ENCODE results near the gene NEK8. TPM values are rescaled to one million over a fixed set of nuclear protein-coding genes. Genes with fewer than 3 reads are reported as not detected.

Gene NEK8
- total and polyA plus RNA-seq, 9 of the 15 experiments (the other 6 are each of a cell fraction or from before 2014, with no cell fraction given) = 0.98 to 16.6 (median 4.6) TPM

DNA sequence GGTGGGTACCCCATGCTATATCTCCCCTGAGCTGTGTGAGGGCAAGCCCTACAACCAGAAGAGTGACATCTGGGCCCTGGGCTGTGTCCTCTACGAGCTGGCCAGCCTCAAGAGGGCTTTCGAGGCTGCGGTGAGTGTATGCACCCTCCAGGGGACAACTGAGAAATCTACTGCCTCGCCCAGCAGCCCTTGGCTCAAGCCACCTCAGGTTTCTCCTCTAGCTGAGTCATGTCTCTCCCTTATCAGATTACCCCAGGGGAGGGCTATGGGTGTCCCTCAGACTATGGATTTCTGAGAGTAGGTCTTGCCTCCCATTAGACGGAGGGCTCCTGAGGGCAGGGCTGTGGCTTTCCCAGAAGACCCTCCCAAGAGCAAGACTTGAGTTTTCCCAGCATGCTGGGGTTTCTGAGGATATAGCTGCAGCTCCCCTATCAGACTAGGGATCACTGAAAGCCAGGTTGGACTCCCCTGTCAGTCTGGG lies 6.7 kb downstream of the NEK8 start (continued):
- TF ChIP-seq, protein P1, sequence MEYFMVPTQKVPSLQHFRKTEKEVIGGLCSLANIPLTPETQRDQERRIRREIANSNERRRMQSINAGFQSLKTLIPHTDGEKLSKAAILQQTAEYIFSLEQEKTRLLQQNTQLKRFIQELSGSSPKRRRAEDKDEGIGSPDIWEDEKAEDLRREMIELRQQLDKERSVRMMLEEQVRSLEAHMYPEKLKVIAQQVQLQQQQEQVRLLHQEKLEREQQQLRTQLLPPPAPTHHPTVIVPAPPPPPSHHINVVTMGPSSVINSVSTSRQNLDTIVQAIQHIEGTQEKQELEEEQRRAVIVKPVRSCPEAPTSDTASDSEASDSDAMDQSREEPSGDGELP (CRISPR knock-in tag; IDR thresholded peaks at IDR 0.05; ENCODE audit: borderline replicate concordance) = peak; percentile 58; the same call in 1 of the 2 replicates
- TF ChIP-seq, protein P2, sequence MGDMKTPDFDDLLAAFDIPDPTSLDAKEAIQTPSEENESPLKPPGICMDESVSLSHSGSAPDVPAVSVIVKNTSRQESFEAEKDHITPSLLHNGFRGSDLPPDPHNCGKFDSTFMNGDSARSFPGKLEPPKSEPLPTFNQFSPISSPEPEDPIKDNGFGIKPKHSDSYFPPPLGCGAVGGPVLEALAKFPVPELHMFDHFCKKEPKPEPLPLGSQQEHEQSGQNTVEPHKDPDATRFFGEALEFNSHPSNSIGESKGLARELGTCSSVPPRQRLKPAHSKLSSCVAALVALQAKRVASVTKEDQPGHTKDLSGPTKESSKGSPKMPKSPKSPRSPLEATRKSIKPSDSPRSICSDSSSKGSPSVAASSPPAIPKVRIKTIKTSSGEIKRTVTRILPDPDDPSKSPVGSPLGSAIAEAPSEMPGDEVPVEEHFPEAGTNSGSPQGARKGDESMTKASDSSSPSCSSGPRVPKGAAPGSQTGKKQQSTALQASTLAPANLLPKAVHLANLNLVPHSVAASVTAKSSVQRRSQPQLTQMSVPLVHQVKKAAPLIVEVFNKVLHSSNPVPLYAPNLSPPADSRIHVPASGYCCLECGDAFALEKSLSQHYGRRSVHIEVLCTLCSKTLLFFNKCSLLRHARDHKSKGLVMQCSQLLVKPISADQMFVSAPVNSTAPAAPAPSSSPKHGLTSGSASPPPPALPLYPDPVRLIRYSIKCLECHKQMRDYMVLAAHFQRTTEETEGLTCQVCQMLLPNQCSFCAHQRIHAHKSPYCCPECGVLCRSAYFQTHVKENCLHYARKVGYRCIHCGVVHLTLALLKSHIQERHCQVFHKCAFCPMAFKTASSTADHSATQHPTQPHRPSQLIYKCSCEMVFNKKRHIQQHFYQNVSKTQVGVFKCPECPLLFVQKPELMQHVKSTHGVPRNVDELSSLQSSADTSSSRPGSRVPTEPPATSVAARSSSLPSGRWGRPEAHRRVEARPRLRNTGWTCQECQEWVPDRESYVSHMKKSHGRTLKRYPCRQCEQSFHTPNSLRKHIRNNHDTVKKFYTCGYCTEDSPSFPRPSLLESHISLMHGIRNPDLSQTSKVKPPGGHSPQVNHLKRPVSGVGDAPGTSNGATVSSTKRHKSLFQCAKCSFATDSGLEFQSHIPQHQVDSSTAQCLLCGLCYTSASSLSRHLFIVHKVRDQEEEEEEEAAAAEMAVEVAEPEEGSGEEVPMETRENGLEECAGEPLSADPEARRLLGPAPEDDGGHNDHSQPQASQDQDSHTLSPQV (IDR thresholded peaks at IDR 0.05) = peak; percentile 88
- no peak for TF ChIP-seq CLOCK (CRISPR knock-in tag; IDR thresholded peaks at IDR 0.05; ENCODE audit: borderline replicate concordance)
- TF ChIP-seq CBFB (CRISPR knock-in tag; IDR thresholded peaks at IDR 0.05) = 0 out of 2 replicates have a peak, but pooled peaks have one; percentile 50
- TF ChIP-seq ATF1 (CRISPR knock-in tag; IDR thresholded peaks at IDR 0.05) = no peak
- TF ChIP-seq ATF1 (tag; IDR thresholded peaks at IDR 0.05) = peak; percentile 56; the same call in 1 of the 2 replicates
- TF ChIP-seq ZNF444 (CRISPR knock-in tag; IDR thresholded peaks at IDR 0.05) = 0 out of 2 replicates have a peak, but pooled peaks have one; percentile 54
- TF ChIP-seq TOE1 (IDR thresholded peaks at IDR 0.05; ENCODE audit: borderline replicate concordance) = peak; percentile 45; the same call in 1 of the 2 replicates
- no peak for TF ChIP-seq TOE1 (CRISPR knock-in tag; IDR thresholded peaks at IDR 0.05; ENCODE audit: borderline replicate concordance, low read depth)
- TF ChIP-seq TSHZ1 (CRISPR knock-in tag; IDR thresholded peaks at IDR 0.05) = no peak
- TF ChIP-seq MBD2 (IDR thresholded peaks at IDR 0.05; ENCODE audit: borderline replicate concordance, low read depth) = peak; percentile 27; the same call in 1 of the 2 replicates
- TF ChIP-seq TBL1XR1 (IDR thresholded peaks at IDR 0.05; ENCODE audit: low read length in 2 of 2) = peak in 1 of 2 experiments; percentile 74; a peak in 2 of 4 replicates
- TF ChIP-seq PML (IDR thresholded peaks at IDR 0.05; ENCODE audit: low read length) = peak; percentile 31; the same call in 1 of the 2 replicates
- TF ChIP-seq ZNF445 (CRISPR knock-in tag; IDR thresholded peaks at IDR 0.05; ENCODE audit: low read depth) = no peak
- TF ChIP-seq CBX1 (IDR thresholded peaks at IDR 0.05; ENCODE audit: low read depth) = no peak
- TF ChIP-seq FOXA3 (CRISPR knock-in tag; conservative IDR thresholded peaks at IDR 0.05 in 1 of 2, IDR thresholded peaks at IDR 0.05 in 1 of 2) = no peak
- TF ChIP-seq EP400 (IDR thresholded peaks at IDR 0.05) = peak; percentile 56

All from K562 (cell line).